ENCODE data around the gene RAB12.

Gene RAB12

DNA sequence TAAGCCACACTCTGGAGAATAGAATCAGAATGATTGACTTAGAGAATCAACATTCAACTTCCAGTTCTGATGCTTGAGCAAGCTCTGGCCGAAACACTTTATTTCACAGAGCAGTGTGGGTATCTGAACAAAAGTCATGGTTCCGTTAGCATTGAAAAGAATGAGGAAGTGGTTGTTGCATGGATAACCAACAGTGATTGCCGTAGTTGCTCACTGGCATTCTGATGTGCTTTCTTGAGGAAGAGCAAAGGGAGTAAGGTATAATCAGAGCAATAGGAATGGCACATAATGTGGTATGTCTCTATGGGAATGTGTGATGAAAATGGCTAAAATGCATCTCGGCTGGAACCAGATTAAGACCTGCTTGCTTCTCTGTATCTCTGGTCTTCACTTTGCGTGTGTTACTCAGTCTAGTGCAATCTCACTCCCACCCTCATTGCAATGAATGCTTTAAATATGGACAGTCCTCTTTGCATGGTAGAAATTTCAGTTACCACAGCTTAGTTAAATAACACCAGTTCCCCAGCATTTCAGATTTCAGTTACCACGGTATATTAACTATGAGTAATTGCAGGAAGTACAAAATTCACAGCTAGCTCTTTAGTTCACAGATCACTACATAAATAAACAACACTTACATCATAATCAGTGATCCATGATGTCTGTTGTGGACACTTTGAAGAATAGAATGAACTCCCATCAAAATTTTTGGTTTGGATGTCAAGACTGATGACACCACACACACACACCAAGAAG is 7.8 kb upstream of the RAB12 start:
- Histone ChIP-seq H3K9ac (ENCODE audit: low read depth, low read length) (no peak overlapping the region), H3K9me3 (ENCODE audit: insufficient read depth, low read length, severe bottlenecking) (no peaks in the 10 kb centered on the region), H3K27me3 (ENCODE audit: insufficient read depth, low read length, poor library complexity) (no peaks in the 10 kb centered on the region), H3K27ac (ENCODE audit: low read length) (no peak overlapping the region), H3K4me1 (ENCODE audit: insufficient read depth, low read length) (no peaks in the 10 kb centered on the region), H3K4me2 (ENCODE audit: insufficient read depth, low read length) (no peak overlapping the region), H3K36me3 (ENCODE audit: insufficient read depth, low read length) (no peaks in the 10 kb centered on the region), H3K4me3 (ENCODE audit: low read depth in 1 of 2, low read length in 2 of 2) (no peak overlapping the region), H3K79me2 (ENCODE audit: insufficient read depth, low read length) (no peaks in the 10 kb centered on the region), H4K20me1 (ENCODE audit: insufficient read depth, low read length) (no peaks in the 10 kb centered on the region), H2AFZ (ENCODE audit: low read depth, low read length) (no peak overlapping the region)
- ATAC-seq (ENCODE audit: insufficient read depth, low read depth) (no peak), DNase-seq (no peak)
- TF ChIP-seq, protein P1, sequence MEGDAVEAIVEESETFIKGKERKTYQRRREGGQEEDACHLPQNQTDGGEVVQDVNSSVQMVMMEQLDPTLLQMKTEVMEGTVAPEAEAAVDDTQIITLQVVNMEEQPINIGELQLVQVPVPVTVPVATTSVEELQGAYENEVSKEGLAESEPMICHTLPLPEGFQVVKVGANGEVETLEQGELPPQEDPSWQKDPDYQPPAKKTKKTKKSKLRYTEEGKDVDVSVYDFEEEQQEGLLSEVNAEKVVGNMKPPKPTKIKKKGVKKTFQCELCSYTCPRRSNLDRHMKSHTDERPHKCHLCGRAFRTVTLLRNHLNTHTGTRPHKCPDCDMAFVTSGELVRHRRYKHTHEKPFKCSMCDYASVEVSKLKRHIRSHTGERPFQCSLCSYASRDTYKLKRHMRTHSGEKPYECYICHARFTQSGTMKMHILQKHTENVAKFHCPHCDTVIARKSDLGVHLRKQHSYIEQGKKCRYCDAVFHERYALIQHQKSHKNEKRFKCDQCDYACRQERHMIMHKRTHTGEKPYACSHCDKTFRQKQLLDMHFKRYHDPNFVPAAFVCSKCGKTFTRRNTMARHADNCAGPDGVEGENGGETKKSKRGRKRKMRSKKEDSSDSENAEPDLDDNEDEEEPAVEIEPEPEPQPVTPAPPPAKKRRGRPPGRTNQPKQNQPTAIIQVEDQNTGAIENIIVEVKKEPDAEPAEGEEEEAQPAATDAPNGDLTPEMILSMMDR (IDR thresholded peaks at IDR 0.05; ENCODE audit: borderline replicate concordance, extremely low read depth, low read length, poor library complexity, severe bottlenecking), result no peak
- no peak for TF ChIP-seq EZH2 (IDR thresholded peaks at IDR 0.05; ENCODE audit: borderline replicate concordance, low read depth, low read length, severe bottlenecking)

DNA sequence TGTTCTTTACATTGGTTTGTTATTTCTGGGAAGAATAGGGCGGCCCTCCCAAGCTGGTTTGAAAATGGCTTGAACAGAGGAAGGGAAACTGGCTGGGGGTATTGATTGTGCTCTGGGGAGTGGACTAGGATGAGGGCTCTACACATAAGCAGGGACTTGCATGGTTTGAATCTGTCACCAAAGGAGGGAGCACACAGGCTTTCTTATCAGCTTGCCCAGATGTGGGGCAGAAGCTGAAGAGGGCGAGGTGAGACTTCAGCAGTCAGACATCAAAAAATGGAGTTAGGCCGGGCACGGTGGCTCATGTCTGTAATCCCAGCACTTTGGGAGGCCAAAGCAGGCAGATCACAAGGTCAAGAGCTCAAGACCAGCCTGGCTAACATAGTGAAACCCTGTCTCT is 7.2 kb upstream of the RAB12 start:
- Histone ChIP-seq H3K27ac (ENCODE audit: low read length) (no peak overlapping the region), H3K9ac (ENCODE audit: low read depth, low read length) (no peak overlapping the region), H3K36me3 (ENCODE audit: insufficient read depth, low read length) (no peaks in the 10 kb centered on the region), H4K20me1 (ENCODE audit: insufficient read depth, low read length) (no peaks in the 10 kb centered on the region), H3K27me3 (ENCODE audit: insufficient read depth, low read length, poor library complexity) (no peaks in the 10 kb centered on the region), H3K4me3 (ENCODE audit: low read depth in 1 of 2, low read length in 2 of 2) (no peak overlapping the region), H3K4me1 (ENCODE audit: insufficient read depth, low read length) (no peaks in the 10 kb centered on the region), H2AFZ (ENCODE audit: low read depth, low read length) (no peak overlapping the region), H3K4me2 (ENCODE audit: insufficient read depth, low read length) (no peak overlapping the region), H3K79me2 (ENCODE audit: insufficient read depth, low read length) (no peaks in the 10 kb centered on the region), H3K9me3 (ENCODE audit: insufficient read depth, low read length, severe bottlenecking) (no peaks in the 10 kb centered on the region)
- ATAC-seq (ENCODE audit: insufficient read depth, low read depth) (no peak), DNase-seq (no peak)
- no peak for TF ChIP-seq EZH2 (IDR thresholded peaks at IDR 0.05; ENCODE audit: borderline replicate concordance, low read depth, low read length, severe bottlenecking)
- TF ChIP-seq, protein P1 (IDR thresholded peaks at IDR 0.05; ENCODE audit: borderline replicate concordance, extremely low read depth, low read length, poor library complexity, severe bottlenecking), result no peak

DNA sequence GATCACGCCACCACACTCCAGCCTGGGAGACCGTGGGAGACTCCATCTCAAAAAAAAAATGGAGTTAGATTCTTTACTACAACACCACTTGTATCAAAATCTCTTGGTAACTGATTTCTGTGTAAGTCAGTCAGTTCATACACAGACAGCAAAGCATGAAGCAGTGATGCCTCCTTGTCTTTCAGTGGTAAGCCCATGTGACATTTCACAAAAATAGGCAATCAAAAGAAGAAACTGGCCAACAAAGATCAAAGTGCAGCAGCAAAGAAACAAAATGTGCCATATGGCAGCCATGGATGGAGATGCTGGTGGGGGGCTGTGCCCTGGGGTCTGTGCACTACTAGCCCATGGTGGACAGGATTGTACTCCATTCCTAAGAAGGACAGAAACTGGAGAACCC is 6.7 kb upstream of the RAB12 start:
- Histone ChIP-seq H3K27ac (ENCODE audit: low read length) (no peak overlapping the region), H3K79me2 (ENCODE audit: insufficient read depth, low read length) (no peaks in the 10 kb centered on the region), H3K36me3 (ENCODE audit: insufficient read depth, low read length) (no peaks in the 10 kb centered on the region), H3K4me2 (ENCODE audit: insufficient read depth, low read length) (no peak overlapping the region), H3K4me3 (ENCODE audit: low read depth in 1 of 2, low read length in 2 of 2) (no peak overlapping the region), H3K27me3 (ENCODE audit: insufficient read depth, low read length, poor library complexity) (no peaks in the 10 kb centered on the region), H3K4me1 (ENCODE audit: insufficient read depth, low read length) (no peaks in the 10 kb centered on the region), H2AFZ (ENCODE audit: low read depth, low read length) (no peak overlapping the region), H3K9me3 (ENCODE audit: insufficient read depth, low read length, severe bottlenecking) (no peaks in the 10 kb centered on the region), H4K20me1 (ENCODE audit: insufficient read depth, low read length) (no peaks in the 10 kb centered on the region), H3K9ac (ENCODE audit: low read depth, low read length) (no peak overlapping the region)
- TF ChIP-seq EZH2 (IDR thresholded peaks at IDR 0.05; ENCODE audit: borderline replicate concordance, low read depth, low read length, severe bottlenecking), result no peak
- TF ChIP-seq, protein P1 (IDR thresholded peaks at IDR 0.05; ENCODE audit: borderline replicate concordance, extremely low read depth, low read length, poor library complexity, severe bottlenecking), result no peak
- DNase-seq, result no peak
- no peak for ATAC-seq (ENCODE audit: insufficient read depth, low read depth)
